SK-N-SH (cell line): ENCODE measurements around the gene RAB24. TPM values are rescaled to one million over a fixed set of nuclear protein-coding genes. Genes with fewer than 3 reads are reported as not detected.

Experiments used
- CTCF ChIA-PET: fragments of 300-600, 350-600 bp; formaldehyde crosslinking; extraction: SDS; loops from one replicate; lab custom pipeline; 2021; lab: Yijun Ruan, JAX
- POLR2A ChIA-PET: fragments of 350-600 bp; sonication (Branson Sonifier 250); formaldehyde crosslinking; extraction: SDS; loops from one replicate; lab custom pipeline; 2020; ENCODE audit warnings: antibody characterized with exemption, inconsistent platforms; lab: Yijun Ruan, JAX
- DNase-seq: peaks from one replicate; pipeline ENCODE4 v3.0.0; 2012
- H2AFZ ChIP-seq: fragments of 200-600 bp; sonication (generic); 2 replicates; pipeline ENCODE4 v1.8.1; 2016; ENCODE audit warnings: antibody characterized with exemption, mild to moderate bottlenecking, low read depth
- H3F3A ChIP-seq: fragments of 200-600 bp; sonication (generic); replicated peaks from 2 replicates; pipeline ENCODE3; 2016; ENCODE audit warnings: antibody characterized with exemption, mild to moderate bottlenecking; ENCODE audit not compliant: insufficient read depth
- H3K27ac ChIP-seq, 2 experiments: fragments of 200-500 bp in 1 of 2; fragments of 200-600 bp in 1 of 2; sonication (Bioruptor generic) in 1 of 2; sonication (generic), shearing (Covaris generic) in 1 of 2; 2 replicates each; pipeline versions ENCODE4 v1.5.1 to v1.6.1; 2014 to 2016; ENCODE audit warnings: low read depth in 2 of 2, inconsistent platforms in 1 of 2, low read length in 1 of 2, mild to moderate bottlenecking in 1 of 2, mixed read lengths in 1 of 2
- H3K27me3 ChIP-seq: fragments of 200-600 bp; sonication (generic), shearing (Covaris generic); 2 replicates; pipeline ENCODE4 v1.6.1; 2016; ENCODE audit warnings: mixed run types; ENCODE audit not compliant: insufficient read depth
- H3K36me3 ChIP-seq, 2 experiments: fragments of 200-500 bp in 1 of 2; fragments of 200-600 bp in 1 of 2; sonication (Bioruptor generic) in 1 of 2; sonication (generic) in 1 of 2; replicated peaks in 1 of 2; 2 replicates each; pipeline versions ENCODE3 to v1.5.1; 2014 to 2016; ENCODE audit warnings: low read length in 1 of 2, mild to moderate bottlenecking in 1 of 2; ENCODE audit not compliant: insufficient read depth in 2 of 2, control insufficient read depth in 1 of 2
- H3K4me1 ChIP-seq, 2 experiments: fragments of 200-500 bp in 1 of 2; fragments of 200-600 bp in 1 of 2; sonication (Bioruptor generic) in 1 of 2; sonication (generic), shearing (Covaris generic) in 1 of 2; 2 replicates each; pipeline versions ENCODE4 v1.5.1 to v1.6.1; 2014 to 2016; ENCODE audit warnings: low read depth in 1 of 2, low read length in 1 of 2, mixed run types in 1 of 2; ENCODE audit not compliant: insufficient read depth in 2 of 2, control insufficient read depth in 1 of 2
- H3K4me2 ChIP-seq: fragments of 200-600 bp; sonication (generic), shearing (Covaris generic); 2 replicates; pipeline ENCODE4 v1.6.1; 2017; ENCODE audit warnings: mixed run types
- H3K4me3 ChIP-seq, 2 experiments: fragments of 200-500 bp in 1 of 2; fragments of 200-600 bp in 1 of 2; sonication (Bioruptor generic) in 1 of 2; sonication (generic), shearing (Covaris generic) in 1 of 2; 2 replicates each; pipeline versions ENCODE4 v1.5.1 to v1.8.1; 2014 to 2016; ENCODE audit warnings: low read depth in 2 of 2, inconsistent platforms in 1 of 2, low read length in 1 of 2, mild to moderate bottlenecking in 1 of 2, mixed read lengths in 1 of 2, moderate library complexity in 1 of 2
- H3K79me2 ChIP-seq: fragments of 200-600 bp; sonication (generic); 2 replicates; pipeline ENCODE4 v1.8.1; 2017; ENCODE audit warnings: mild to moderate bottlenecking; ENCODE audit not compliant: insufficient read depth
- H3K9ac ChIP-seq: fragments of 200-600 bp; sonication (generic); 2 replicates; pipeline ENCODE4 v1.6.1; 2017; ENCODE audit warnings: mixed run types
- H3K9me2 ChIP-seq: fragments of 200-600 bp; sonication (generic); 2 replicates; pipeline ENCODE4 v1.6.1; 2017; ENCODE audit warnings: mixed run types
- H3K9me3 ChIP-seq: fragments of 200-600 bp; sonication (generic); 2 replicates; pipeline ENCODE4 v1.6.1; 2017; ENCODE audit warnings: mixed run types, mild to moderate bottlenecking, moderate library complexity
- H4K20me1 ChIP-seq: fragments of 200-600 bp; sonication (generic); 2 replicates; pipeline ENCODE4 v1.6.1; 2017; ENCODE audit warnings: mild to moderate bottlenecking, mixed run types; ENCODE audit not compliant: insufficient read depth
- CHD2 ChIP-seq: fragments of 150-350 bp; IDR thresholded peaks from 2 replicates; pipeline ENCODE4 v1.6.1; 2018; ENCODE audit warnings: low read length; ENCODE audit not compliant: partially characterized antibody
- EZH2phosphoT487 ChIP-seq: fragments of 200-600 bp; sonication (generic); IDR thresholded peaks from 2 replicates; pipeline ENCODE4 v1.6.1; 2017; ENCODE audit warnings: low read depth, mixed run types, mild to moderate bottlenecking, antibody characterized with exemption, moderate library complexity, borderline replicate concordance
- FOSL2 ChIP-seq: IDR thresholded peaks from 2 replicates; pipeline ENCODE4 v1.4.0; 2012; ENCODE audit warnings: low read depth, mild to moderate bottlenecking, moderate library complexity, borderline replicate concordance
- FOXJ3 ChIP-seq: sonication (generic); formaldehyde crosslinking; IDR thresholded peaks from 2 replicates; pipeline ENCODE4 v1.5.1; 2020; ENCODE audit warnings: mild to moderate bottlenecking, missing genetic modification reagents
- GABPA ChIP-seq: IDR thresholded peaks from 2 replicates; pipeline ENCODE4 v1.4.0; 2012; ENCODE audit warnings: low read depth, mild to moderate bottlenecking
- NFIC ChIP-seq: IDR thresholded peaks from 2 replicates; pipeline ENCODE4 v1.4.0; 2012; ENCODE audit warnings: borderline replicate concordance
- RAD21 ChIP-seq: IDR thresholded peaks from 2 replicates; pipeline ENCODE4 v1.6.1; 2012; ENCODE audit warnings: mild to moderate bottlenecking, low read length
- RCOR1 ChIP-seq: fragments of 150-350 bp; IDR thresholded peaks from 2 replicates; pipeline ENCODE4 v1.6.1; 2017; ENCODE audit warnings: antibody characterized with exemption, low read length
- TAF1 ChIP-seq: IDR thresholded peaks from 2 replicates; pipeline ENCODE4 v1.6.1; 2012; ENCODE audit warnings: low read depth, mild to moderate bottlenecking, low read length, moderate library complexity, borderline replicate concordance
- WGBS: methylation state at CpG from one replicate; pipeline ENCODE4 v1.1.6; 2017; ENCODE audit warnings: low lambda C conversion rate; 5-methylcytosine and 5-hydroxymethylcytosine counted together
- polyA plus RNA-seq, 3 experiments: library from polyadenylated mRNA; depleted of rRNA; stranded (reverse); fragments of >200 nt; gene quantifications; 2 replicates each; pipeline ENCODE4 v1.2.3, GENCODE V29; 2012
- TF ChIP-seq, protein P1 (sequence below): IDR thresholded peaks from 2 replicates; pipeline ENCODE4 v1.4.0; 2012; ENCODE audit warnings: low read depth
- TF ChIP-seq, protein P2 (sequence below): IDR thresholded peaks from 2 replicates; pipeline ENCODE4 v1.4.0; 2012; ENCODE audit warnings: low read depth, borderline replicate concordance
- TF ChIP-seq, protein P3 (sequence below): fragments of 150-350 bp; IDR thresholded peaks from 2 replicates; pipeline ENCODE4 v1.6.1; 2017; ENCODE audit warnings: antibody characterized with exemption, low read length, low read depth, borderline replicate concordance
- TF ChIP-seq, protein P4 (sequence below): IDR thresholded peaks from 2 replicates; pipeline ENCODE4 v1.4.0; 2012; ENCODE audit warnings: low read depth, borderline replicate concordance
- TF ChIP-seq, protein P5 (sequence below): fragments of 200-600 bp; sonication (generic); IDR thresholded peaks from 2 replicates; pipeline ENCODE4 v1.6.1; 2017; ENCODE audit warnings: antibody characterized with exemption, mild to moderate bottlenecking, moderate library complexity

Gene RAB24
- polyA plus RNA-seq, 1 of the 3 experiments (the other 2 are of a cell fraction): 101 TPM

DNA sequence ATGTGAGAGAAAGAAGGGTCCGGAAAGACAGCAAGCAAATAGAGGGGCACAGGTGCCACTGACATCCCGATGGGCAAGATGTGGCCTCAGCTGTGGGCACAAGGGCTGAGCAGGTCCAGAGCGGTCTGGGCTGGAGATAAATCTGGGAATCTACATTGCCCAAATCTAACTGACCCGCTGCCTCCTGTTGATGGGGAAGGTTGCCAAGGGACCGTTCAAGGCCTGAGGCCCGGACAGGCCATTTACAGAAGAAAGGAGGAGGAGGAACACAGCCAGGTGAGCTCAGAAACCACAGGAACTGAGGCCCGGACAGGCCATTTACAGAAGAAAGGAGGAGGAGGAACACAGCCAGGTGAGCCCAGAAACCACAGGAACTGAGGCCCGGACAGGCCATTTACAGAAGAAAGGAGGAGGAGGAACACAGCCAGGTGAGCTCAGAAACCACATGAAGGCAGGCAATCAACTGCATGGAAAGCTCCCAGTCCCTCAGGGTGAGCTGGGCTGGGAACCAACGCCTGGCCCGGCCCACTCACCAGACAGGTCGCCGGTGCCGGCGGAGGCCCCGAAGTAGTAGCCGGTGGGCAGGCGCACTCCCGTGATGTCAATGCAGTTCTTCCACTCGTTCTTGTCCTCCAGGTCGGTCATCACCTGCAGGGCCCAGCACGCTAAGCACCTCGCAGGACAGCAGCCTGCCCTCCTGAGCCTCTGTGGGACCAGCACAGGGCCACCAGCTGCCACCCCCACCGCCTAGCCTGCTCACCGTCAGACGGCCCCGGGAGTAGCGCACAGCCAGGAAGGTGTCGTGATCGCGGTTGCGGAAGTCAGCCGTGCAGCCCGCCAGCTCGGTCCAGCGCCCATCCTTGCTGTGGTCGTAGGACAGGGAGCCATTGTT, 33.3 kb upstream of the RAB24 start:
- Histone ChIP-seq H3K79me2 (peaks cover 25% of the 10 kb centered on the region; the same call in 1 of the 2 replicates), H3K36me3 (peaks cover 7 to 75% of the 10 kb centered on the region in 2 experiments), H3K4me2 (no peak overlapping the region), H3K9me3 (no peaks in the 10 kb centered on the region), H3K4me1 (no peaks in the 10 kb centered on the region), H3K9ac (no peak overlapping the region), H3K9me2 (no peaks in the 10 kb centered on the region), H3K27ac (no peak overlapping the region), H2AFZ (no peak overlapping the region), H3F3A (no peaks in the 10 kb centered on the region), H3K4me3 (no peak overlapping the region), H3K27me3 (no peaks in the 10 kb centered on the region), H4K20me1 (peaks cover 4% of the 10 kb centered on the region; the same call in 1 of the 2 replicates)
- no peak for DNase-seq
- WGBS: 94% methylated on average over 21 of the region's 36 CpGs
- POLR2A ChIA-PET: no interaction called here
- TF ChIP-seq, protein P1, sequence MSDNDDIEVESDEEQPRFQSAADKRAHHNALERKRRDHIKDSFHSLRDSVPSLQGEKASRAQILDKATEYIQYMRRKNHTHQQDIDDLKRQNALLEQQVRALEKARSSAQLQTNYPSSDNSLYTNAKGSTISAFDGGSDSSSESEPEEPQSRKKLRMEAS: no peak
- TF ChIP-seq CHD2: no peak
- no peak for TF ChIP-seq GABPA
- TF ChIP-seq, protein P2, sequence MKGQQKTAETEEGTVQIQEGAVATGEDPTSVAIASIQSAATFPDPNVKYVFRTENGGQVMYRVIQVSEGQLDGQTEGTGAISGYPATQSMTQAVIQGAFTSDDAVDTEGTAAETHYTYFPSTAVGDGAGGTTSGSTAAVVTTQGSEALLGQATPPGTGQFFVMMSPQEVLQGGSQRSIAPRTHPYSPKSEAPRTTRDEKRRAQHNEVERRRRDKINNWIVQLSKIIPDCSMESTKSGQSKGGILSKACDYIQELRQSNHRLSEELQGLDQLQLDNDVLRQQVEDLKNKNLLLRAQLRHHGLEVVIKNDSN: no peak
- no peak for TF ChIP-seq FOSL2
- no peak for TF ChIP-seq RCOR1
- no peak for TF ChIP-seq NFIC
- TF ChIP-seq, protein P3, sequence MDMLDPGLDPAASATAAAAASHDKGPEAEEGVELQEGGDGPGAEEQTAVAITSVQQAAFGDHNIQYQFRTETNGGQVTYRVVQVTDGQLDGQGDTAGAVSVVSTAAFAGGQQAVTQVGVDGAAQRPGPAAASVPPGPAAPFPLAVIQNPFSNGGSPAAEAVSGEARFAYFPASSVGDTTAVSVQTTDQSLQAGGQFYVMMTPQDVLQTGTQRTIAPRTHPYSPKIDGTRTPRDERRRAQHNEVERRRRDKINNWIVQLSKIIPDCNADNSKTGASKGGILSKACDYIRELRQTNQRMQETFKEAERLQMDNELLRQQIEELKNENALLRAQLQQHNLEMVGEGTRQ: no peak
- TF ChIP-seq, all 33 proteins: peak for 0
- CTCF ChIA-PET: interaction anchor here (0.9 to 4.4 kb wide), 6 partner anchors 12 to 224 kb away, joined by 3 to 23 read pairs (median 4); no protein-coding TSS in a partner anchor

DNA sequence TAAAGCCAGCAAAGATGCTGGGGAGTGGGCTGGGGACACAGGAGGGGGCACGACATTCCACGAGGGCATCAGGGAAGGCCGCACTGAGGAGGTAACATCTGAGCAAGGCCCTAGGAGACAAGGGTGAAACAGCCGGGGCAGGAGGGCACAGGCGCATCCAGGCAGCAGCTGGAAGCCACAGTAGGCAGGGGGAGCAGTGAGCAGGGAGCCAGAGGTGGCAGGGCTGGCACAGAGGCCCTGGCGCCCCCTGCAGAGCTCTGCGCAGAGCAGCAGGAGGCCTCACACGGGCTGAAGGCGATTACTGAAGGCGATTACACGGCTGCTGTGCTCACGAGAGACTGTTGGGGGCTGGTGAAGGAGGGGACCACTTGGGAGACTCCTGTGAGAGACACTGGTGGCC, 32.6 kb upstream of the RAB24 start:
- no peak overlapping the region for H3K9ac ChIP-seq
- no peaks in the 10 kb centered on the region for H3K4me1 ChIP-seq
- ChIA-PET POLR2A (no interaction called here), CTCF (interaction anchor here (0.8 to 4.4 kb wide), 7 partner anchors 12 to 223 kb away, joined by 3 to 23 read pairs (median 3); partner anchors contain the start of genes PRELID1 and RAB24)
- no peak overlapping the region for H2AFZ ChIP-seq
- WGBS: 70% methylated on average over 6 of the region's 12 CpGs
- H3F3A ChIP-seq: no peaks in the 10 kb centered on the region
- H3K9me3 ChIP-seq: no peaks in the 10 kb centered on the region
- H3K79me2 ChIP-seq: peaks cover 18% of the 10 kb centered on the region; the same call in 1 of the 2 replicates
- no peaks in the 10 kb centered on the region for H3K9me2 ChIP-seq
- H3K27me3 ChIP-seq: no peaks in the 10 kb centered on the region
- DNase-seq: peak; percentile 77
- no peak overlapping the region for H3K4me3 ChIP-seq
- H4K20me1 ChIP-seq: peaks cover 4% of the 10 kb centered on the region; the same call in 1 of the 2 replicates
- no peak overlapping the region for H3K4me2 ChIP-seq
- H3K36me3 ChIP-seq: peaks cover 3 to 77% of the 10 kb centered on the region in 2 experiments
- H3K27ac ChIP-seq: no peak overlapping the region
- TF ChIP-seq, protein P4, sequence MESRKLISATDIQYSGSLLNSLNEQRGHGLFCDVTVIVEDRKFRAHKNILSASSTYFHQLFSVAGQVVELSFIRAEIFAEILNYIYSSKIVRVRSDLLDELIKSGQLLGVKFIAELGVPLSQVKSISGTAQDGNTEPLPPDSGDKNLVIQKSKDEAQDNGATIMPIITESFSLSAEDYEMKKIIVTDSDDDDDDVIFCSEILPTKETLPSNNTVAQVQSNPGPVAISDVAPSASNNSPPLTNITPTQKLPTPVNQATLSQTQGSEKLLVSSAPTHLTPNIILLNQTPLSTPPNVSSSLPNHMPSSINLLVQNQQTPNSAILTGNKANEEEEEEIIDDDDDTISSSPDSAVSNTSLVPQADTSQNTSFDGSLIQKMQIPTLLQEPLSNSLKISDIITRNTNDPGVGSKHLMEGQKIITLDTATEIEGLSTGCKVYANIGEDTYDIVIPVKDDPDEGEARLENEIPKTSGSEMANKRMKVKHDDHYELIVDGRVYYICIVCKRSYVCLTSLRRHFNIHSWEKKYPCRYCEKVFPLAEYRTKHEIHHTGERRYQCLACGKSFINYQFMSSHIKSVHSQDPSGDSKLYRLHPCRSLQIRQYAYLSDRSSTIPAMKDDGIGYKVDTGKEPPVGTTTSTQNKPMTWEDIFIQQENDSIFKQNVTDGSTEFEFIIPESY: no peak
- TF ChIP-seq, protein P1: no peak
- TF ChIP-seq, protein P5, sequence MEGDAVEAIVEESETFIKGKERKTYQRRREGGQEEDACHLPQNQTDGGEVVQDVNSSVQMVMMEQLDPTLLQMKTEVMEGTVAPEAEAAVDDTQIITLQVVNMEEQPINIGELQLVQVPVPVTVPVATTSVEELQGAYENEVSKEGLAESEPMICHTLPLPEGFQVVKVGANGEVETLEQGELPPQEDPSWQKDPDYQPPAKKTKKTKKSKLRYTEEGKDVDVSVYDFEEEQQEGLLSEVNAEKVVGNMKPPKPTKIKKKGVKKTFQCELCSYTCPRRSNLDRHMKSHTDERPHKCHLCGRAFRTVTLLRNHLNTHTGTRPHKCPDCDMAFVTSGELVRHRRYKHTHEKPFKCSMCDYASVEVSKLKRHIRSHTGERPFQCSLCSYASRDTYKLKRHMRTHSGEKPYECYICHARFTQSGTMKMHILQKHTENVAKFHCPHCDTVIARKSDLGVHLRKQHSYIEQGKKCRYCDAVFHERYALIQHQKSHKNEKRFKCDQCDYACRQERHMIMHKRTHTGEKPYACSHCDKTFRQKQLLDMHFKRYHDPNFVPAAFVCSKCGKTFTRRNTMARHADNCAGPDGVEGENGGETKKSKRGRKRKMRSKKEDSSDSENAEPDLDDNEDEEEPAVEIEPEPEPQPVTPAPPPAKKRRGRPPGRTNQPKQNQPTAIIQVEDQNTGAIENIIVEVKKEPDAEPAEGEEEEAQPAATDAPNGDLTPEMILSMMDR: peak; percentile 51
- TF ChIP-seq TAF1 (no peak), FOSL2 (no peak), FOXJ3 (no peak), RAD21 (peak; percentile 34; the same call in 1 of the 2 replicates), RCOR1 (no peak), EZH2phosphoT487 (no peak)
